Caco-2 (cell line): ENCODE data around the gene DNAJC1. TPM values are rescaled to one million over a fixed set of nuclear protein-coding genes. Genes with fewer than 3 reads are reported as not detected.

ENCODE experiments used
- BruUV-seq: library from RNA; stranded (reverse); fragments of 400-500 nt; replicated peaks from 2 replicates; lab custom pipeline; 2021; lab: Mats Ljungman, UMichigan
- CTCF ChIA-PET: fragments of 300-600 bp; sonication (Branson Sonifier 250); formaldehyde crosslinking; loops from one replicate; lab custom pipeline; 2022; ENCODE audit warnings: antibody characterized with exemption; lab: Charles Lee
- POLR2A ChIA-PET: fragments of 300-600 bp; sonication (Branson Sonifier 250); formaldehyde crosslinking; loops from one replicate; lab custom pipeline; 2022; ENCODE audit warnings: antibody characterized with exemption; lab: Charles Lee
- DNase-seq, 2 experiments: peaks; one replicate each; pipeline versions ENCODE4 v3.0.0 to v3.0.0-alpha.2; 2020 to 2022
- H3K27me3 ChIP-seq: replicated peaks from 2 replicates; pipeline ENCODE4 v1.6.0; 2011; ENCODE audit warnings: low read length; ENCODE audit not compliant: control insufficient read depth, insufficient read depth
- H3K36me3 ChIP-seq: 2 replicates; pipeline ENCODE4 v1.5.1; 2011; ENCODE audit warnings: low read length; ENCODE audit not compliant: control insufficient read depth, insufficient read depth
- H3K4me1 ChIP-seq: fragments of 250-450 bp; sonication (Bioruptor Pico); 2 replicates; pipeline ENCODE4 v1.5.1; 2020; ENCODE audit warnings: mild to moderate bottlenecking
- H3K4me3 ChIP-seq: 2 replicates; pipeline ENCODE4 v1.5.1; 2011; ENCODE audit warnings: low read depth, mild to moderate bottlenecking, control low read depth, low read length
- H3K9me3 ChIP-seq: fragments of 250-450 bp; sonication (Bioruptor Pico); 2 replicates; pipeline ENCODE4 v1.5.1; 2020; ENCODE audit warnings: mild to moderate bottlenecking, moderate library complexity
- H3K27ac Mint-ChIP-seq: one replicate; pipeline ENCODE4 v1.8.0; 2022; ENCODE audit warnings: mixed read lengths; ENCODE audit not compliant: unreplicated experiment
- H3K27me3 Mint-ChIP-seq: one replicate; pipeline ENCODE4 v1.8.0; 2022; ENCODE audit warnings: mixed read lengths; ENCODE audit not compliant: insufficient read depth, unreplicated experiment
- H3K36me3 Mint-ChIP-seq: one replicate; pipeline ENCODE4 v1.8.0; 2022; ENCODE audit warnings: mild to moderate bottlenecking, mixed read lengths; ENCODE audit not compliant: insufficient read depth, unreplicated experiment
- H3K4me1 Mint-ChIP-seq: one replicate; pipeline ENCODE4 v1.8.0; 2022; ENCODE audit warnings: low read depth, mixed read lengths; ENCODE audit not compliant: unreplicated experiment
- H3K4me3 Mint-ChIP-seq: one replicate; pipeline ENCODE4 v1.8.0; 2022; ENCODE audit warnings: mild to moderate bottlenecking, moderate library complexity, mixed read lengths; ENCODE audit not compliant: unreplicated experiment
- H3K9me3 Mint-ChIP-seq: one replicate; pipeline ENCODE4 v1.8.0; 2022; ENCODE audit warnings: mixed read lengths; ENCODE audit not compliant: unreplicated experiment
- CTCF ChIP-seq, 2 experiments: fragments of 200-600 bp in 1 of 2; IDR thresholded peaks; 1 replicate in 1 of 2; 2 replicates in 1 of 2; pipeline versions ENCODE4 v1.5.1 to v1.8.0; 2011 to 2022; ENCODE audit warnings: antibody characterized with exemption in 1 of 2, control low read depth in 1 of 2, inconsistent platforms in 1 of 2, low read depth in 1 of 2, low read length in 1 of 2, mild to moderate bottlenecking in 1 of 2, moderate library complexity in 1 of 2; ENCODE audit not compliant: insufficient read depth in 1 of 2, severe bottlenecking in 1 of 2, unreplicated experiment in 1 of 2
- intact Hi-C: fragments of 100-400 bp; cut with micrococcal nuclease; formaldehyde crosslinking; loops from one replicate; pipeline ENCODE4 v1.10.0; 2022; ENCODE audit not compliant: unreplicated experiment
- total RNA-seq: library from RNA; stranded (reverse); gene quantifications from 2 replicates; pipeline ENCODE4 v1.2.3, GENCODE V29; 2022

Gene DNAJC1
- total RNA-seq, 1 experiment from 2014 or later = 50.7 TPM

DNA sequence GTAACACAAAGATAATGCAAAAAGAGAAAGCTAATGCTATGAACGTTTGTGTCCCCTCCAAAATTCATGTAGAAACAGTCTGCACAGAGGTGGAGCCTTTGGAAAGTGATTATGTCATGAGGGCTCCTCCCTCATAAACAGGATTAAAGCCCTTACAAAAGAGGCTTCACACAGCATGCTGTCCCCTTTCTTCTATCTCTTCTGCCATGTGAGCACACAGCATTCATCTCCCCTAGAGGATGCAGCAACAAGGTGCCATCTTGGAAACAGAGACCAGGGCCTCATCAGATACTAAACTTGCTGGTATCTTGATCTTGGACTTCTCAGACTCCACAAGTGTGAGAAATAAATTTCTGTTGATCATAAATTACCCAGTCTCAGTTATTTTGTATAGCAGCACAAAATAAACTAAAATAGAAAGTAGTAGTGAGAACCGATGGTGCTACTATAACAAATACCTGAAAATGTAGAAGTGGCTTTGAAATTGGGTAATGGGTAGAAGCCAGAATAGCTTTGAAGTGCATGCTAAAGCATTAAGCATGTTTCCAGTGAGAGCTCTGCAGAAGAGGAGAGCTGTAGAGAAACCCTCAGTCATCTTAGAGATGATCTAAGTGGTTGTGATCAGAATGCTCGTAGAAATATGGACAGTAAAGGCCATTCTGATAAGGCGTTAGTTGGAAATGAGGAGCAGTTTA is 108.7 kb downstream of the DNAJC1 start:
- H3K27me3 ChIP-seq = no peaks in the 10 kb centered on the region
- Mint-ChIP-seq H3K36me3 (no peaks in the 10 kb centered on the region), H3K9me3 (peaks cover 37% of the 10 kb centered on the region), H3K27ac (no peak overlapping the region), H3K27me3 (no peaks in the 10 kb centered on the region), H3K4me1 (no peaks in the 10 kb centered on the region), H3K4me3 (no peak overlapping the region)
- BruUV-seq = no TSS peak
- no peak overlapping the region for H3K4me3 ChIP-seq
- POLR2A ChIA-PET = no interaction called here
- H3K4me1 ChIP-seq = no peaks in the 10 kb centered on the region
- CTCF ChIA-PET = no interaction called here
- intact Hi-C loops = no loop called here
- DNase-seq = no peak
- peaks cover 1% of the 10 kb centered on the region; the same call in 1 of the 2 replicates for H3K36me3 ChIP-seq
- TF ChIP-seq CTCF (IDR thresholded peaks at IDR 0.05; ENCODE audit: insufficient read depth in 1 of 2, low read depth in 1 of 2, low read length in 1 of 2, severe bottlenecking in 1 of 2, unreplicated experiment in 1 of 2) = no peak
- peaks cover 5% of the 10 kb centered on the region; the same call in 1 of the 2 replicates for H3K9me3 ChIP-seq

- TF ChIP-seq CTCF (IDR thresholded peaks at IDR 0.05; ENCODE audit: insufficient read depth in 1 of 2, low read depth in 1 of 2, low read length in 1 of 2, severe bottlenecking in 1 of 2, unreplicated experiment in 1 of 2) = no peak
- Mint-ChIP-seq H3K4me1 (no peaks in the 10 kb centered on the region), H3K27ac (no peak overlapping the region), H3K9me3 (peaks cover 37% of the 10 kb centered on the region), H3K27me3 (no peaks in the 10 kb centered on the region), H3K4me3 (no peak overlapping the region), H3K36me3 (no peaks in the 10 kb centered on the region)
- no peak for DNase-seq
- ChIA-PET CTCF (no interaction called here), POLR2A (no interaction called here)
- intact Hi-C loops = no loop called here
- Histone ChIP-seq H3K27me3 (no peaks in the 10 kb centered on the region), H3K36me3 (peaks cover 1% of the 10 kb centered on the region; the same call in 1 of the 2 replicates), H3K9me3 (peaks cover 5% of the 10 kb centered on the region; the same call in 1 of the 2 replicates), H3K4me1 (no peaks in the 10 kb centered on the region), H3K4me3 (no peak overlapping the region)
- no TSS peak for BruUV-seq
These were observed 112.1 kb downstream of the DNAJC1 start for GRCh38 chr10:21891439-21891838.

DNA sequence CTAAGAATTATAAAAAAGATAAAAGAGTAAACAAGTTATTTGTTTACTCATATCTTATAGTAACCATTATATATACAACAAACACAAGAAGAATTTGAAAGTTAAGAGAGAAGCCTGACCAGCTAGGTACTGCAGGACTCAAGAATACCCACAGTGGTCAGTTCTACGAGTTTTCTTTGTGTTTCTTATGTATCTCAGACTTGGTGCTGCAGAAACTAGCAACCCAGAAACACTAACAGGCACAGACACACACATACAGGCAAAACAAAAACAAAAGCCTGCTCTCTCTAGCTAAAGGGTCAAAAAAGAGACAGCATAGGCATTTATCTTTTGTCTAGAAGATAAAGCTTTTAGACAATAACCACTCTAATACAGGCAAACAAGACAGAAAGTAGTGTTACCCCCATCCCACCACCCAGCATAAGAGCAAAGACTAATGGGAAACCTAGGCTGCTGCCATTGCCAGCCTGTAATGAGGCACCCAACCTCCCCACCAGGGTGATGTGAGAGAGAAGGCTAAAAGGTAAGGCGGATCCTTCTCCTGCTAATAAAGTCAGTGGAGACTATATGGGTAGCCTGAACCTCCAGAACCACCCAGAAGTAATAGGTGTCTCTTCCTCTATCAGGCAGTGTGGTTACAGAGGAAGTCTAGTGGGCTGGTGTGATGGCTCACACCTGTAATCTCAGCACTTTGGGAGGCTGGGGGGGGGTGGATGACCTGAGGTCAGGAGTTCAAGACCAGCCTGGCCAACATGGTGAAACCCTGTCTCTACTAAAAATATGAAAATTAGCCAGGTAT is 113.9 kb downstream of the DNAJC1 start:
- no peak for TF ChIP-seq CTCF (IDR thresholded peaks at IDR 0.05; ENCODE audit: insufficient read depth in 1 of 2, low read depth in 1 of 2, low read length in 1 of 2, severe bottlenecking in 1 of 2, unreplicated experiment in 1 of 2)
- Histone ChIP-seq H3K27me3 (no peaks in the 10 kb centered on the region), H3K9me3 (peaks cover 9% of the 10 kb centered on the region), H3K4me3 (no peak overlapping the region), H3K4me1 (no peaks in the 10 kb centered on the region), H3K36me3 (peaks cover 1% of the 10 kb centered on the region; the same call in 1 of the 2 replicates)
- Mint-ChIP-seq H3K27ac (no peak overlapping the region), H3K36me3 (no peaks in the 10 kb centered on the region), H3K4me3 (no peak overlapping the region), H3K27me3 (no peaks in the 10 kb centered on the region), H3K9me3 (peaks cover 50% of the 10 kb centered on the region), H3K4me1 (no peaks in the 10 kb centered on the region)
- BruUV-seq = no TSS peak
- no peak for DNase-seq
- CTCF ChIA-PET = no interaction called here
- POLR2A ChIA-PET = no interaction called here
- intact Hi-C loops = no loop called here
